K562 (cell line): ENCODE measurements around the gene CPT1B. TPM values are rescaled to one million over a fixed set of nuclear protein-coding genes. Genes with fewer than 3 reads are reported as not detected.

Experiments
- ATAC-seq: fragments of 200-7000 bp; cut with Tn5 transposase; 3 replicates; pipeline ENCODE4 v1.9.1; 2020; ENCODE audit warnings: moderate library complexity
- BruUV-seq: library from RNA; stranded (reverse); fragments of 400-500 nt; replicated peaks from 2 replicates; lab custom pipeline; 2021; lab: Mats Ljungman, UMichigan
- CTCF ChIA-PET: fragments of 300-600 bp; formaldehyde crosslinking; extraction: SDS; loops from one replicate; lab custom pipeline; 2021; ENCODE audit warnings: low intra/inter-chr PET ratio; lab: Yijun Ruan, JAX
- POLR2A ChIA-PET: fragments of 300-600, 350-650 bp; sonication (Branson Sonifier 250); formaldehyde crosslinking; extraction: SDS; loops from one replicate; lab custom pipeline; 2021; ENCODE audit warnings: antibody characterized with exemption, inconsistent platforms; lab: Yijun Ruan, JAX
- DNase-seq, 4 experiments: peaks; one replicate each; pipeline versions ENCODE4 v3.0.0 to v3.0.0-alpha.2; 2011 to 2018; ENCODE audit warnings: low spot score in 3 of 4, mixed read lengths in 3 of 4; ENCODE audit errors: extremely low read depth in 1 of 4
- FAIRE-seq: peaks from 2 replicates; lab custom pipeline; 2011; peaks lifted over from hg19 to GRCh38; lab: Jason Lieb, UNC
- H2AFZ ChIP-seq: 2 replicates; pipeline ENCODE4 v1.6.0; 2011; ENCODE audit warnings: low read depth, low read length, control low read depth, inconsistent platforms
- H3K27ac ChIP-seq: fragments of 200-600 bp; 3 replicates; pipeline ENCODE4 v1.8.0; 2011; ENCODE audit warnings: low read depth, mild to moderate bottlenecking, control low read depth, inconsistent platforms, low read length, moderate library complexity, mixed read lengths; ENCODE audit errors: extremely low read depth
- H3K27me3 ChIP-seq, 2 experiments: fragments of 300-600 bp in 1 of 2; 2 replicates in 1 of 2; 3 replicates in 1 of 2; pipeline versions ENCODE4 v1.6.0 to v1.8.0; 2011; ENCODE audit warnings: inconsistent platforms in 2 of 2, low read length in 2 of 2, mild to moderate bottlenecking in 1 of 2, mixed read lengths in 1 of 2, moderate library complexity in 1 of 2; ENCODE audit not compliant: control insufficient read depth in 2 of 2, insufficient read depth in 2 of 2
- H3K36me3 ChIP-seq: fragments of 300-600 bp; 3 replicates; pipeline ENCODE4 v1.8.0; 2011; ENCODE audit warnings: mild to moderate bottlenecking, low read length, inconsistent platforms; ENCODE audit not compliant: control insufficient read depth, insufficient read depth
- H3K4me1 ChIP-seq, 2 experiments: fragments of 200-600 bp in 1 of 2; replicated peaks in 1 of 2; 2 replicates in 1 of 2; 3 replicates in 1 of 2; pipeline versions ENCODE4 v1.5.1 to v1.8.0; 2011; ENCODE audit warnings: inconsistent platforms in 2 of 2, low read length in 2 of 2, mild to moderate bottlenecking in 1 of 2, mixed read lengths in 1 of 2, moderate library complexity in 1 of 2; ENCODE audit not compliant: control insufficient read depth in 2 of 2, insufficient read depth in 2 of 2
- H3K4me2 ChIP-seq: 2 replicates; pipeline ENCODE4 v1.6.1; 2011; ENCODE audit warnings: low read length, control low read depth, inconsistent platforms, mixed read lengths; ENCODE audit not compliant: insufficient read depth
- H3K4me3 ChIP-seq: fragments of 200-600 bp; sonication (generic), shearing (Covaris generic); 2 replicates; pipeline ENCODE4 v1.5.1; 2016; ENCODE audit warnings: control low read depth, inconsistent platforms
- H3K79me2 ChIP-seq: fragments of 200-600 bp; 3 replicates; pipeline ENCODE4 v1.8.0; 2011; ENCODE audit warnings: low read length, inconsistent platforms; ENCODE audit not compliant: control insufficient read depth, insufficient read depth
- H3K9ac ChIP-seq, 2 experiments: 2 replicates each; pipeline versions ENCODE4 v1.6.0 to v1.6.1; 2011; ENCODE audit warnings: low read depth in 2 of 2, low read length in 2 of 2, control low read depth in 1 of 2, inconsistent platforms in 1 of 2, mild to moderate bottlenecking in 1 of 2, mixed read lengths in 1 of 2; ENCODE audit not compliant: insufficient read depth in 1 of 2
- H3K9me1 ChIP-seq: one replicate; pipeline ENCODE4 v1.6.0; 2011; ENCODE audit warnings: inconsistent platforms, mild to moderate bottlenecking, low read length, moderate library complexity; ENCODE audit not compliant: control insufficient read depth, insufficient read depth
- H3K9me3 ChIP-seq: replicated peaks from 2 replicates; pipeline ENCODE4 v1.5.1; 2011; ENCODE audit warnings: low read depth, low read length, inconsistent platforms; ENCODE audit not compliant: control insufficient read depth, insufficient read depth
- H4K20me1 ChIP-seq: replicated peaks from 2 replicates; pipeline ENCODE4 v1.6.1; 2011; ENCODE audit warnings: low read length, inconsistent platforms, mixed read lengths; ENCODE audit not compliant: control insufficient read depth, insufficient read depth
- ARNT ChIP-seq, 2 experiments: fragments of 450-650 bp; IDR thresholded peaks; 2 replicates each; pipeline ENCODE4 v1.6.1; 2016; ENCODE audit warnings: mild to moderate bottlenecking in 1 of 2
- BRF1 ChIP-seq: IDR thresholded peaks from 3 replicates; pipeline ENCODE4 v1.6.1; 2011; ENCODE audit warnings: borderline replicate concordance, mild to moderate bottlenecking; ENCODE audit not compliant: insufficient read length; ENCODE audit errors: extremely low read depth
- DDX20 ChIP-seq: fragments of 450-650 bp; IDR thresholded peaks from 2 replicates; pipeline ENCODE4 v1.6.1; 2016; ENCODE audit warnings: missing genetic modification characterization, low read depth, mild to moderate bottlenecking, missing compliant biosample characterization, moderate library complexity
- FOXP4 ChIP-seq: sonication (generic); formaldehyde crosslinking; IDR thresholded peaks from 2 replicates; pipeline ENCODE4 v1.8.0; 2022; ENCODE audit warnings: mild to moderate bottlenecking, missing genetic modification reagents, borderline replicate concordance
- ILF3 ChIP-seq: fragments of 450-650 bp; IDR thresholded peaks from 2 replicates; pipeline ENCODE4 v1.6.1; 2018; ENCODE audit warnings: antibody characterized with exemption, mild to moderate bottlenecking, moderate library complexity, borderline replicate concordance
- IRF2 ChIP-seq: sonication (generic); formaldehyde crosslinking; IDR thresholded peaks from 2 replicates; pipeline ENCODE4 v1.8.1; 2022; ENCODE audit warnings: mild to moderate bottlenecking, missing genetic modification reagents
- IRF9 ChIP-seq: fragments of 450-650 bp; IDR thresholded peaks from 2 replicates; pipeline ENCODE4 v1.6.1; 2016; ENCODE audit warnings: missing biosample characterization, missing genetic modification characterization
- KAT7 ChIP-seq: sonication (generic); formaldehyde crosslinking; IDR thresholded peaks from 2 replicates; pipeline ENCODE4 v1.8.0; 2022; ENCODE audit warnings: missing genetic modification reagents, mild to moderate bottlenecking, borderline replicate concordance
- NFE2 ChIP-seq: IDR thresholded peaks from 2 replicates; pipeline ENCODE4 v1.6.1; 2014; ENCODE audit warnings: antibody characterized with exemption, low read depth
- NFIX ChIP-seq: fragments of 250-450 bp; sonication (Bioruptor Pico); IDR thresholded peaks from 2 replicates; pipeline ENCODE4 v1.4.0; 2020; ENCODE audit warnings: low read depth, mild to moderate bottlenecking, moderate library complexity
- SMARCB1 ChIP-seq: IDR thresholded peaks from 2 replicates; pipeline ENCODE4 v1.6.1; 2011; ENCODE audit warnings: improper control_type of control experiment, low read depth; ENCODE audit not compliant: insufficient read length
- SMARCE1 ChIP-seq: fragments of 450-650 bp; IDR thresholded peaks from 2 replicates; pipeline ENCODE4 v1.7.1; 2016; ENCODE audit warnings: mild to moderate bottlenecking
- TAF1 ChIP-seq: IDR thresholded peaks from 2 replicates; pipeline ENCODE4 v1.6.1; 2011; ENCODE audit warnings: mild to moderate bottlenecking, low read length, moderate library complexity; ENCODE audit not compliant: insufficient read depth, control insufficient read depth, severe bottlenecking; ENCODE audit errors: extremely low read depth
- TAF15 ChIP-seq: fragments of 200-400 bp; formaldehyde crosslinking; IDR thresholded peaks from 2 replicates; pipeline ENCODE4 v1.6.1; 2017; ENCODE audit warnings: mild to moderate bottlenecking, low read depth, low read length, moderate library complexity
- ZNF121 ChIP-seq: sonication (generic); formaldehyde crosslinking; conservative IDR thresholded peaks from 2 replicates; pipeline ENCODE4 v1.8.0; 2022; ENCODE audit warnings: missing genetic modification reagents
- ZNF41 ChIP-seq: fragments of 250-450 bp; sonication (Bioruptor Pico); conservative IDR thresholded peaks from 2 replicates; pipeline ENCODE4 v1.4.0; 2020; ENCODE audit warnings: mild to moderate bottlenecking
- ZNF778 ChIP-seq: fragments of 450-650 bp; formaldehyde crosslinking; IDR thresholded peaks from 2 replicates; pipeline ENCODE4 v1.4.0; 2020; ENCODE audit warnings: mild to moderate bottlenecking, moderate library complexity
- WGBS: fragments of 100-300 bp; shearing (Covaris generic); methylation state at CpG from one replicate; pipeline ENCODE4 v1.1.6; 2016; ENCODE audit warnings: low coverage, mixed read lengths; ENCODE audit not compliant: insufficient coverage; ENCODE audit errors: missing lambda C conversion rate; 5-methylcytosine and 5-hydroxymethylcytosine counted together
- in situ Hi-C: fragments of 300-500 bp; cut with MboI; formaldehyde crosslinking; loops from 4 replicates; pipeline ENCODE4 v1.15.0; 2018; ENCODE audit warnings: inconsistent platforms, mixed read lengths
- intact Hi-C: fragments of 100-400 bp; cut with micrococcal nuclease; formaldehyde crosslinking; loops from 2 replicates; pipeline ENCODE4 v1.14.2; 2022
- polyA plus RNA-seq, 8 experiments: library from polyadenylated mRNA; depleted of rRNA in 4 of 8; stranded (reverse) in 5 of 8; unstranded in 3 of 8; fragments of >200 nt; fragmentation: Nextera tagmentation in 2 of 8; fragmentation: Illumina TruSeq in 1 of 8; extraction: Ambion mirVana in 2 of 8; extraction: Trizol in 1 of 8; gene quantifications; 2 replicates each; pipeline versions ENCODE4 v1.2.1 to v1.2.3, GENCODE V29; 2011 to 2014; ENCODE audit warnings: inconsistent platforms in 1 of 8, missing spikeins in 1 of 8
- total RNA-seq, 7 experiments: library from RNA; depleted of rRNA in 6 of 7; stranded (reverse); fragments of >200 nt in 6 of 7; fragmentation: Illumina TruSeq in 2 of 7; extraction: Trizol in 2 of 7; gene quantifications; 2 replicates each; pipeline versions ENCODE4 v1.2.1 to v1.2.3, GENCODE V29; 2011 to 2021; ENCODE audit warnings: low replicate concordance in 1 of 7
- TF ChIP-seq, protein P1 (sequence below): fragments of 250-450 bp; sonication (Bioruptor Pico); IDR thresholded peaks from 2 replicates; pipeline ENCODE4 v1.8.0; 2022; ENCODE audit warnings: moderate library complexity, mild to moderate bottlenecking, inconsistent platforms

CPT1B gene
- total and polyA plus RNA-seq, 9 of the 15 experiments (the other 6 are each of a cell fraction or from before 2014, with no cell fraction given), result 0.35 to 6.1 (median 2.6) TPM

GRCh38 chr22:50532824-50533796, 45.1 kb downstream of the CPT1B start:
- H3K36me3 ChIP-seq, result no peaks in the 10 kb centered on the region
- H3K9ac ChIP-seq, result 0 out of 4 replicates have a peak overlapping the region, but pooled peaks of 1 of the 2 experiments have one; percentile 25
- no TSS peak for BruUV-seq
- ChIA-PET POLR2A (interaction anchor here (0.6 to 0.8 kb wide), 3 partner anchors 15 to 56 kb away, joined by 3 read pairs; no protein-coding TSS in a partner anchor), CTCF (no interaction called here)
- in situ Hi-C loops (no loop called here), intact Hi-C loops (no loop called here)
- no peaks in the 10 kb centered on the region for H3K9me1 ChIP-seq
- peak overlapping the region; percentile 74; the same call in 2 of the 3 replicates for H3K27ac ChIP-seq
- H3K27me3 ChIP-seq, result no peaks in the 10 kb centered on the region
- peak in 1 of 4 experiments; percentile 49 for DNase-seq
- H3K9me3 ChIP-seq, result 0 out of 2 replicates have a peak, but pooled peaks cover 2% of the 10 kb centered on the region
- peak overlapping the region; percentile 55; the same call in 1 of the 2 replicates for H3K4me2 ChIP-seq
- no peaks in the 10 kb centered on the region for H3K79me2 ChIP-seq
- 15% methylated on average over 19 of the region's 19 CpGs for WGBS
- FAIRE-seq, result peak; percentile 57
- peak; percentile 72 for ATAC-seq
- peaks cover 10 to 36% of the 10 kb centered on the region in 2 experiments; a peak in 4 of 5 replicates for H3K4me1 ChIP-seq
- no peak overlapping the region for H3K4me3 ChIP-seq
- no peak overlapping the region for H2AFZ ChIP-seq
- H4K20me1 ChIP-seq, result no peaks in the 10 kb centered on the region
- no peak for TF ChIP-seq NFE2
- TF ChIP-seq ZNF778 (CRISPR knock-in tag), result no peak
- no peak for TF ChIP-seq IRF9 (tag)
- TF ChIP-seq ZNF121 (CRISPR knock-in tag), result peak; percentile 54
- no peak for TF ChIP-seq TAF15
- TF ChIP-seq FOXP4 (CRISPR knock-in tag), result no peak
- no peak for TF ChIP-seq ILF3
- TF ChIP-seq DDX20 (tag), result no peak
- TF ChIP-seq KAT7 (CRISPR knock-in tag), result no peak
- TF ChIP-seq BRF1, result no peak
- no peak for TF ChIP-seq SMARCB1
- TF ChIP-seq SMARCE1, result no peak; the same call in 1 of the 2 replicates
- TF ChIP-seq IRF2 (CRISPR knock-in tag), result no peak
- TF ChIP-seq NFIX (CRISPR knock-in tag), result no peak
- TF ChIP-seq ZNF41 (CRISPR knock-in tag), result no peak
- TF ChIP-seq ARNT (IDR thresholded peaks at IDR 0.05), result no peak
- TF ChIP-seq, protein P1, sequence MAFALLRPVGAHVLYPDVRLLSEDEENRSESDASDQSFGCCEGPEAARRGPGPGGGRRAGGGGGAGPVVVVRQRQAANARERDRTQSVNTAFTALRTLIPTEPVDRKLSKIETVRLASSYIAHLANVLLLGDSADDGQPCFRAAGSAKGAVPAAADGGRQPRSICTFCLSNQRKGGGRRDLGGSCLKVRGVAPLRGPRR, result no peak
- TF ChIP-seq TAF1, result no peak
